Measurements from ENCODE around the gene COPS6. TPM values are rescaled to one million over a fixed set of nuclear protein-coding genes. Genes with fewer than 3 reads are reported as not detected.

Gene COPS6
- total RNA-seq, result 10 to 100 TPM; 30.1 to 57.8 (median 48.0) TPM

DNA sequence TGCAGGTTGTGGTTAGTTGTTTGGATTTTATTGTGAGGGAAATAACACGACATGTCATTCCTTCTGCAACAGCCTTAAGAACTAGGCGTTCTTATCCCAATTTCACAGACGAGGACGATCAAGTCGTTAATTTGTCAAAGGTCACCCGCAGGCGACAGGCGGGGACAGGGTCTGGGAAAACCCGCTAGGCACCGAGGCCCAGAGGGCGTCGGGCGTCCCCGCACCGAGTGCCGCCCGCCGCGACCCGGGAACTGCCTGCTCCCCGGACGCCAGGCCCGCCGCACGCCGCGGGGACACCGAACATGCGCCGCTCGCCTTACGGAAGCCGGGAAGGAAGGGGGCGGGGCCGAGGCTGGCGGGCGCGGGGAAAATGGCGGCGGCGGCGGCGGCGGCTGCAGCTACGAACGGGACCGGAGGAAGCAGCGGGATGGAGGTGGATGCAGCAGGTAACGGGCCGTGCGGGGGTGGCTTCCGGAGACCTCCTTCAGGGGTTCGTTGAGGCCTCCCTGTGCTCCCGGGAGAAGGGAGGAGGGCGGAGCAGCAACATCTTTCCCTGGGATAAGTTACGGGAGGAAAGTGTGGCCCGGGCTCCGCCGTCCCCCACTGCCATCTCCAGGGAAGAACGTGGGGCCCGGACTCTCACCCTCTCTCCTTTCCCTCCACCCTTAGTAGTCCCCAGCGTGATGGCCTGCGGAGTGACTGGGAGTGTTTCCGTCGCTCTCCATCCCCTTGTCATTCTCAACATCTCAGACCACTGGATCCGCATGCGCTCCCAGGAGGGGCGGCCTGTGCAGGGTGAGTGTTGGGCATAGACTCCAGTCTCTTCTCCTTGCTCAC is at the start of gene COPS6:
Gene COPS6 (plus strand): TSS at position 349 of the 837 bp plus-strand sequence. CDS start 22 bp downstream, at position 371.
- H3K27me3 ChIP-seq, result no peaks in the 10 kb centered on the region
- peak within 1 kb of the TSS; percentile 72 to 86 (median 82) for H3K4me3 ChIP-seq
- H3K27ac ChIP-seq, result peak within 1 kb of the TSS; percentile 79 to 94 (median 87)
- peaks cover 0 to 36% (median 0%) of the 10 kb centered on the region in 3 donors for H3K36me3 ChIP-seq
- peaks cover 0 to 19% (median 0%) of the 10 kb centered on the region in 4 donors for H3K4me1 ChIP-seq
- DNase-seq, result peak; percentile 84 to 92 (median 92)
- no peaks in the 10 kb centered on the region for H3K9me3 ChIP-seq
- TF ChIP-seq, protein P1, sequence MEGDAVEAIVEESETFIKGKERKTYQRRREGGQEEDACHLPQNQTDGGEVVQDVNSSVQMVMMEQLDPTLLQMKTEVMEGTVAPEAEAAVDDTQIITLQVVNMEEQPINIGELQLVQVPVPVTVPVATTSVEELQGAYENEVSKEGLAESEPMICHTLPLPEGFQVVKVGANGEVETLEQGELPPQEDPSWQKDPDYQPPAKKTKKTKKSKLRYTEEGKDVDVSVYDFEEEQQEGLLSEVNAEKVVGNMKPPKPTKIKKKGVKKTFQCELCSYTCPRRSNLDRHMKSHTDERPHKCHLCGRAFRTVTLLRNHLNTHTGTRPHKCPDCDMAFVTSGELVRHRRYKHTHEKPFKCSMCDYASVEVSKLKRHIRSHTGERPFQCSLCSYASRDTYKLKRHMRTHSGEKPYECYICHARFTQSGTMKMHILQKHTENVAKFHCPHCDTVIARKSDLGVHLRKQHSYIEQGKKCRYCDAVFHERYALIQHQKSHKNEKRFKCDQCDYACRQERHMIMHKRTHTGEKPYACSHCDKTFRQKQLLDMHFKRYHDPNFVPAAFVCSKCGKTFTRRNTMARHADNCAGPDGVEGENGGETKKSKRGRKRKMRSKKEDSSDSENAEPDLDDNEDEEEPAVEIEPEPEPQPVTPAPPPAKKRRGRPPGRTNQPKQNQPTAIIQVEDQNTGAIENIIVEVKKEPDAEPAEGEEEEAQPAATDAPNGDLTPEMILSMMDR (IDR thresholded peaks at IDR 0.05), result peak in 1 of 6 experiments; percentile 23
- TF ChIP-seq POLR2A (IDR thresholded peaks at IDR 0.05), result peak; percentile 68 to 77

- Histone ChIP-seq H3K27ac (no peak overlapping the region), H3K27me3 (no peaks in the 10 kb centered on the region), H3K9me3 (no peaks in the 10 kb centered on the region), H3K36me3 (peaks cover 0 to 8% (median 0%) of the 10 kb centered on the region in 3 donors), H3K4me3 (no peak overlapping the region), H3K4me1 (peaks cover 0 to 11% (median 0%) of the 10 kb centered on the region in 4 donors)
- DNase-seq, result no peak
- TF ChIP-seq, protein P1 (IDR thresholded peaks at IDR 0.05), result no peak
- TF ChIP-seq POLR2A (IDR thresholded peaks at IDR 0.05), result no peak
Observed at GRCh38 chr7:100040575-100040974, 48.2 kb upstream of the COPS6 start.

- peak in 2 of 3 donors; percentile 29 to 60 for DNase-seq
- no peaks in the 10 kb centered on the region for H3K4me1 ChIP-seq
- H3K9me3 ChIP-seq, result no peaks in the 10 kb centered on the region
Observed at GRCh38 chr7:100044718-100045117, 44.1 kb upstream of the COPS6 start.

GRCh38 chr7:100048680-100049079 is 40.1 kb upstream of the COPS6 start:
- Histone ChIP-seq H3K4me3 (no peak overlapping the region), H3K27me3 (no peaks in the 10 kb centered on the region), H3K36me3 (no peaks in the 10 kb centered on the region), H3K4me1 (peaks cover 0 to 6% (median 2%) of the 10 kb centered on the region in 4 donors), H3K9me3 (no peaks in the 10 kb centered on the region), H3K27ac (peak overlapping the region in 1 of 4 donors; percentile 92)
- DNase-seq, result peak in 1 of 3 donors; percentile 49
- TF ChIP-seq, protein P1 (IDR thresholded peaks at IDR 0.05), result no peak
- no peak for TF ChIP-seq POLR2A (IDR thresholded peaks at IDR 0.05)

More at GRCh38 chr7:100044718-100045117, 44.1 kb upstream of the COPS6 start:
- Histone ChIP-seq H3K27me3 (no peaks in the 10 kb centered on the region), H3K36me3 (no peaks in the 10 kb centered on the region), H3K27ac (no peak overlapping the region), H3K4me3 (no peak overlapping the region)
- no peak for TF ChIP-seq POLR2A (IDR thresholded peaks at IDR 0.05)
- TF ChIP-seq, protein P1 (IDR thresholded peaks at IDR 0.05), result peak in 3 of 6 experiments; percentile 33 to 51 (median 51)

GRCh38 chr7:100049441-100050291 is 39.1 kb upstream of the COPS6 start, which contains the start of gene ZSCAN21:
Gene ZSCAN21 (plus strand): TSS chr7:100049774. CDS start chr7:100057007, 7,233 bp downstream.
- H3K4me3 ChIP-seq, result peak within 1 kb of the TSS; percentile 62 to 82 (median 66)
- peak; percentile 59 to 69 for TF ChIP-seq POLR2A (IDR thresholded peaks at IDR 0.05)
- TF ChIP-seq, protein P1 (IDR thresholded peaks at IDR 0.05), result peak in 4 of 6 experiments; percentile 1 to 38 (median 15)
- H3K4me1 ChIP-seq, result peaks cover 0 to 8% (median 2%) of the 10 kb centered on the region in 4 donors
- H3K27ac ChIP-seq, result peak within 1 kb of the TSS; percentile 87 to 92 (median 89)
- no peaks in the 10 kb centered on the region for H3K9me3 ChIP-seq
- H3K27me3 ChIP-seq, result no peaks in the 10 kb centered on the region
- H3K36me3 ChIP-seq, result no peaks in the 10 kb centered on the region
- DNase-seq, result peak; percentile 80 to 93 (median 90)
